Measurements from ENCODE around the gene FARP1.

FARP1 gene

DNA sequence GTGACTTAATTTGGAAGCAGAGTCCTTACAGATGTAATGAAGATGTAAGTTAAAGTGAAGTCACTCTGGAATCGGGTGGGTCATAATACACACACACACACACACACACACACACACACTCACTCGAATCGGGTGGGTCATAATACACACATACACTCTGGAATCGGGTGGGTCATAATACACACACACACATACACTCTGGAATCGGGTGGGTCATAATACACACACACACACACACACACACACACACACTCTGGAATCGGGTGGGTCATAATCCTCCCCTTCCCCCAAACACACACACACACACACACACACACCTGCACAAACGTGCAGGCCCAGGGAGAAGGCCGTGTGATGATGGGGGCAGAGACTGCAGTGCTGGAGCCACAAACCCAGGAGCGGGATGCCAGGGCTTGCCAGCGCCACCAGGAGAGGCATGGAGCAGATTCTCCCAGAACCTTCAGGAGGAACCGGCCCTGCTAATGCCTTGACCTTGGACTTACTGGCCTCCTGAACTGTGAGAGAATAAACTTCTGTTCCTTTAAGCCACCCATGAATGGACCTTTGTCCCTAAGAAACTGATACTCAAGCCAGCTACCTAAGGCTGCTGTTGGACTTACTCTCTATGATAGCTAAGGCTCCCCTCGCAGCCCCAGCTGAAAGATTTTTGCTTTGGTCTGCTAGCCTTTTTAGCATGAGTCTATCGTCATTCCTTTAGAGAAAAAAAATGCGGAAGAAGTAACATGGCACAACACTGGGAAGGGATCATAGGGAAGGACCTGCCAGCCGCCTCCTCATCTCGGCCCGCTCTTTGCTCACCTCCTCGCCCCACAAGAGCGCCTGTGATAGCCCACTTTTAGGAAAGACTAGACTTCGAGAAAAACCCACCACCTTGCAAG is 170.4 kb downstream of the FARP1 start:
- DNase-seq: no peak

- DNase-seq: no peak
Measured at GRCh38 chr13:98313922-98314292, 171.0 kb downstream of the FARP1 start.

GRCh38 chr13:98315466-98315865 is 172.6 kb downstream of the FARP1 start:
- DNase-seq: no peak

DNA sequence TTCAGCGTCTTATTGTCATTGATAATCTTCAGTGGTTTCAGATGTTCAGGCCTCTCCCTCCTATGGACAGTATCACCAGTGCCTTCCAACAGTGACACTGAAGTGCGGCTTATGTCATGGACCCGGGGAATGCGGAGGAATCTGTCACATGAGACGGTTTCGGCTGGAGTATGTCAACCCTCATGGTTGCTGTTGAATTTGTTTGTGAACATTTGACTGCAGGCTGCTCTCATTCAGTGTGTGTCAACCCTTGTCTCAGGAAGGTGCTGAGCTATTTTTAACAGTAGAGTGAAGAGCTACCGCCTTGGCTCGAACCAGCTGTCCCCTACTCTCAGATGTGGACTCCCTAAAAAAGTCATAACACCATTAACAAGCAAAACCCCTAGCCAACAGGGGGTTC is 173.0 kb downstream of the FARP1 start:
- no peak for DNase-seq

DNA sequence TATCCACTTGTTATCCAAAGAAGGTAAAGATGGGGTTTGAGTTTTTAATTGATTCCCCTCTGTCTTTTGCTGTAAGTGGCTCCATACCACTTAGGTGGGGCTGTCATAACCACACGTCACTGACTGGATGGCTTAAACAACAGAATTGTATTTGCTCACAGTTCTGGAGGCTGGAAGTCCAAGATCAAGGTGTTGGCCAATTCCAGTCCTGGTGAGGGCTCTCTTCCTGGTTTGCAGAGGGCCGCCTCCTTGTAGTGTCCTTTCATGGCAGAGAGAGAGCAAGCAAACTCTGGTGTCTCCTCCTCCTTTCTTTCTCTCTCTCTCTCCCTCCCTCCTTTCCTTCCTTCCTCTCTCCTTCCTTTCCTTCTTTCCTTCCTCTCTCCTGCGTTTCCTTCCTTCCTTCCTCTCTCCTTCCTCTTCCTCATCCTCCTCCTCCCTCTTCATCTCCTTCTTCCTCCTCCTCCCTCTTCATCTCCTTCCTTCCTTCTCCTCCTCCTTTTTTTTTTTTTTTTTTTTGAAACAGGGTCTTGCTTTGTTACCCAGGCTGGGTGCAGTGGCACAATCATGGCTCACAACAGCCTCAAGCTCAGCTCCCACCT is 174.8 kb downstream of the FARP1 start:
- no peak for DNase-seq

DNA sequence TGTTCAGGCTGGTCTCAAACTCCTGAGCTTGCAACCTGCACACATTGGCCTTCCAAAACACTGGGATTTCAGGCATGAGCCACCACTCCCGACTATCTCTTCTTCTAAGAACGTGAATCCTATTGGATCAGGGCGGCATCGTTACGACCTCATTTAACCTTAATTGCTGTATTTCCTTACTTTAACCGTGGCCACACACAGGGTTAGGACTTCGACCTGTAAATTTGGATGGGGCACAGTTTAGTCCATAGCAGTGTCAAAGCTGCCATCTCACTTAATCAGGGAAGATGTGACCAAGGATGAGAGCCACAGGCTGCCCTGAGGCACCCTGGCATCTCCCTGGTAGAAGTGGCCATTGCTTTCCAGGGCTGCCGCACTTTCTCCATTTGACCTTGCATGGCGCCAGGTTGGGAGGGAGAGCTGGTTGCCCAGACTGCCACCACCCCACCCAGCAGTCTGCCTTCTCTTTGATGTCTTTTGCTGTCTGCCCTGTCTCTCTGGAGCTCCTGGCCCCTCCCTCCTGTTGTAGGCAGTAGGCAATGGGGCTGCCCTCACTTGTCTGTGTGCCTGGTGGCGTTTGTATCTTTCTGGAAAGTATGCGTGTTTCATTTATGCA is 175.5 kb downstream of the FARP1 start:
- no peak for DNase-seq

DNA sequence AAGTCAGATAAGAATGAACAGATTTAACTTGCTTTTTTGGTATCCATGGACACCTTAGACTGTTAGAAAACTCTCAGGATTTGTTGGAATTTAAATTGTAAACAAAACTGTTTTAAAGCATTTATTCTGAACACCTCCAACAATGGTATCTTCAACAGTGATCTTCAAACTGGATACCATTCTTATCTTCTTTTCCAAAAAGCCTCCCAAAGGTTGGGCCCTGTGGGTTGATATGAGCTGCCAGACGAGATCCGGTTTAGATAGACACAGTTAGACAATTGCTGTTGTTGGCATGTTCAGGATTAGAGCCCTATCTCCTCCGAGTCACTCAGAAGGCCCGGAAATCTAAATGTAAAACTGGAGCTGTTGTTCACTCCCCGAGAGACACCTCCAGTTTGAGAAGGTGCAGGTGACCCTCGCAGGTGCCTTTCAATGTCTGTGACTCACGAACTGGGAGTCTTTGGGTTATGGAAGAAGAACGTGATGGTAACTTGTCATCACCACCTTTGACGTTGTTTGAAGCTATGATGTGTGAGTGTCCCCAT is 177.7 kb downstream of the FARP1 start:
- no peak for DNase-seq

DNA sequence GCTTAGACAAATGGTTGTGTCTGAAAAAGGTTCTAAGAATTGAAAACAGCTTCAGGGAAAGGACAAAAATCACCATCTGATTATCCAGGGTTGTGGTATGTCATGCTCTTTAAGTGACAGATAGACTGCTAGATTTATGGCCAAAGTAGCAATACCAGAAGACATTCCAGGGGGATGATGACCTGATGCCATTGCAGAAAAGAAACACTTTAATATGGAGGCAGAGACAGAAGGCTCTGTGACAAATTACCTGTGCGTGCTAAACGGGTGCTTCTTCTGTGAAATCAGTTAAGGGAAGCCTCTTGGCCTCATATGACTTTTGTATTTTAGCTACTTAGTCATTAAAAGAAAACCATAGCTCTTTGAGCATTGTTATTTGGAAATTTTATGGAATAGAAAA is 178.5 kb downstream of the FARP1 start:
- DNase-seq: no peak

- DNase-seq: no peak
Measured at GRCh38 chr13:98322091-98322718, 179.3 kb downstream of the FARP1 start.

DNA sequence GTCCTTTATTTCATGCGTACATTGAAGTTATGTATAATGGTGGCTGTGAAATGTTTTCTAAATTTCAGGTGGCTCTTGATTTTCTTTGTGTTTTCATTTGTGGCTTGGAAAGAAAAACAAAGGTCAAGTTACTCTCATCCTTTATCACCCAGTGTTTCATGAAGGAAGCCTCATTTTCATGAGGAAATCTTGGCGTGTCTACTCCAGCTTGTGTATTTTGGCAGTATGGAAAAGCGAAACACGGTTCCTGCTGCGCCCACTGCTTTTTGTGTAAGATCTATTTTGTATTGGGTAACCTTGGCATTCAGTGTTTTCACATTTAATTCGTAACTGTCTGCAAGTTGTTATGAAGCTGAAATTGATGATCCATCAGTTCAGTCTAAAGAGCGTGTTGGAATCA is 181.2 kb downstream of the FARP1 start:
- no peak for DNase-seq

GRCh38 chr13:98325724-98326123 is 182.8 kb downstream of the FARP1 start:
- DNase-seq: no peak

DNA sequence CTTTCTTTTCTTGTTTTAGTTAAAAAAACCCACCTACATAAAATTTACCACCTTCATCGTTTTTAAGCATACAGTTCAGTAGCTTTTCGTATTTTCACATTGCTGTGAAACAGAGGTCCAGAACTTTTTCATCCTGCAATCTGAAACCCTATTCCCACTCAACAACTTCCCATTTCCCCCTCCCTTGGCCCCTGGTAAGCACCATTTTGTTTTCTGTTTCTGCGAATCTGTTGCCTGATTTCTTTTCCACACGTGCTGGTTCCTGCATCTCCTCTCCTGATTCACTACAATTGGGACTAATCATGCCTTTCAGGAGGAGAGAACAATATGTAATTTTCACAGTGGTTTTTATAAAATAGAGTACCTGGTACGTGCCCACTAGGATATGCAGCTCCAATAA is 183.4 kb downstream of the FARP1 start:
- no peak for DNase-seq

DNA sequence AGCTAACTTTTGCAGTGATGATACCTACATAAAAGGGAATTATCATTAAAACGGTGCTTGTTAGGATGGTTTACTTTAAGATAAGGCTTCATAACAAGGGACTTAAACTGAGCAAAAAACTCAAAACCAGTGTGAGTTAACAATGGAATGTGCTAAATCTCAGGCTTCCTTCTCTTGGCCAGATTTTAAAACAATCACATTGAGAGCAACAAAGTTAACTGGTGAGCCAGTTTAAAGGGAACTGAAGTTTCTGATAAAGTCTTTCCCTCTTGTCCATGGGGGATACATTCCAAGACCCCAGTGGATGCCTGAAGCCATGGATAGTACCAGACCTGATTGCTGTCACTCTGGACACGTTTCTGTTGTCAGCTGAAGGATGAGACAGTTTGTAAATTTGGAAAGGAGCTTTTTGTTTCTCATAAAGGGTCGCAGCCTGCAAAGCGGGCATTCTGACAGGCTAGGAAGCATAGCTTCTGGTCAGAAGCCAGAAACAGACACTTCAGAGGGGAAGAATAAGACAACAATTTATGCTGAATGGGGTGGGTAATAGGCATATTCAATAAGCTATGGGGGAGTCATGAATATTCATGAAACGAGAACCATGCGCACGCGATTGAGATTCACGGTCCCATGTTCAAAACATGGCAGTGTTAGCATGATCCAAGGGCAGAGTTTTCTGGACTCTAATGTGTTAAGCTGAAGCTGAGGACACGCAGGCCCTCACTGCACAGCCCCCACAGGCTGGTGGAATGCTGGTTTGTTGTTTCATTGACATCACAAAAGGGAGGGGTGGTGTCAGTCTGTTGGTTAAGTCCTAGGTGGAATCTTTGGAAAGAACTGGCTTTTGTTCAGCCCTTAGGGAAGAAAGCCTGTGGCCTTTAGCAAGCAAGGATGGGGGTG is 184.7 kb downstream of the FARP1 start:
- DNase-seq: no peak

GRCh38 chr13:98328511-98328910 is 185.6 kb downstream of the FARP1 start:
- no peak for DNase-seq

DNA sequence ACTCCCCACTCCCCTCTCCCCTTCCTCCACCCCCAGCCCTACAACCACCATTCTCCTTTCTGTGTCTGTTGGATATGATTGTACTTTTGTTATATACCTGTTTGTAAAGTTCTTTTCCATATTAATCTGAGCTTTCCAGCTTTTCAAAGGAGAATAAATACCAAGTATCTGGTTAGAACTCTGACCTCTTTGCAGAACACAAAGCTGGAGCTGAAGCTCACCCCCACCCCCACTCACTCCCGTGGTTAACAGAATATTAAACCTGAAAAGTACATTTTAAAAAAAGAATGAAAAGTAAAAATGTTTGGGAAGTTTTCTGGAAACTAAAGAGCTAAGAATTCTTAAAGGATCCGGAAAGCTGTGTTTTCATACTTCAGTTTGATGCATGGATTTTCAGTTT is 189.3 kb downstream of the FARP1 start:
- DNase-seq: no peak

DNA sequence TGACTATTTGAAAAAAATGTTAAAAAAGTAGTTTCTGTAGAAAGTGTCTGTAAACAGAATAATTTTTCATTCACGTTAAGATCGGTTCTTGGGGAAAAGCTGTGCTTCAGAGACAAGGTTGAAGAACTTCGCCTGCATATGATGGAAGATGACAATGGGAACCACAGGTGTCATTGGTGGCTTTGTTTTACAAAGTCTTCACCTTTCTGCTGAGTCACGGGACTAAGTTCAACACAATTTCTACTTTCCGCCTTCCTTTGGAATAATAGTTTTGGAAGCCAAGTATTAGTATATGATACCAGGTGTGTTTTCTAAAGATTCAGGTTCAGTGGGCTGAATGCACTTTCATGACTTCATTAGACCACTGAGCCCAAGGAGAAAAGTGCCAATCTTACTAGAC is 189.8 kb downstream of the FARP1 start:
- no peak for DNase-seq

- DNase-seq: no peak
Measured at GRCh38 chr13:98333486-98333885, 190.6 kb downstream of the FARP1 start.

DNA sequence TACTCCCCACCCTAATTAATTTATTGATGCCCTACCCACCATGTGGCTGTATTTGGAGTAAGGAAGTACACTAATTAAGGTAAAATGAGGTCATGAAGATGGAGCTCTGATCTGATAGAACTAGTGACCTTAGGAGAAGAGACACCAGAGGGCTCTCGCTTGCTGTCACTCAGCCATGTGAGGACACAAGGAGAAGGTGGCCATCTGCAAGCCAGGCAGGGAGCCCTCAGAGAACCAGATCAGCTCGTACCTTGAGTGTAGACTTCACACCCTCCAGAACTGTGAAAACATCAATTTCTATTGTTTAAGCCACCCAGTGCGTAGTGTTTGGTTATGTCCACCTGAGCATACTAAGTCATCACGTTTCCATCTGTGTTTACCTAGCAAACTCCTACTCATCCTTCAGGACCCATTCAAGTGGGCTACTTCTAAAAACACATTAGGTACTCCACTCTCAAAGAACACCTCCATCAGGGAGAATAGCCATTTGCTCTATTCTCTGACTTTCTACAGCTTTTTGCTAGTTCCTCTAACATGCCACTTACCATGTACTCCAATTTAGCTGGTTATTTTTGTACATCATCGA is 191.8 kb downstream of the FARP1 start:
- no peak for DNase-seq

DNA sequence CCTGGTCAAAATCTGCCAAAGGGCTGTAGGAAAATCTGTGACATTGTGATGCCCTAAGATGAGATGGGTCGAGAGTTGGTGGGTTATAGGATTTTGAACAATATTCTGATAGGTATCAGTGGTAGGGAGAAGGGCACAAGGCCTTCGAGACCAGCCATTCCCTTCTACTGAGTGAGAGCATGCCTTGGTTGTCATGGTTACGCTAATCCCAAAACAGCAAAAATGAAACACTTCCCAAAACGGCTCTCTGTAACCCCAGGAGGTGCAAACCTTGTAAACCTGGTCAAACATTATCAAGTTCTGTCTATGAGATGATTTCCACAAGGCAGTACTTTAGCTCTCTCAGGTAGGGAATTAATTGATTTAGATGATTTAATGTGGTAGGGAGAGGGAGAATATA is 192.8 kb downstream of the FARP1 start:
- DNase-seq: no peak

- DNase-seq: no peak
Measured at GRCh38 chr13:98338310-98338709, 195.4 kb downstream of the FARP1 start.

- DNase-seq: no peak
Measured at GRCh38 chr13:98339684-98340425, 197.0 kb downstream of the FARP1 start.
